ENCODE data around the gene EPB41L4A.

The EPB41L4A gene

GRCh38 chr5:112353678-112354077, 65.4 kb downstream of the EPB41L4A start:
- DNase-seq: no peak

- DNase-seq: no peak
Measured at GRCh38 chr5:112351225-112351624, 67.9 kb downstream of the EPB41L4A start.

- no peak for DNase-seq
Measured at GRCh38 chr5:112350626-112351025, 68.5 kb downstream of the EPB41L4A start.

GRCh38 chr5:112349371-112349770, 69.7 kb downstream of the EPB41L4A start:
- no peak for DNase-seq

GRCh38 chr5:112348915-112349314, 70.2 kb downstream of the EPB41L4A start:
- no peak for DNase-seq

- no peak for DNase-seq
Measured at GRCh38 chr5:112348387-112348786, 70.7 kb downstream of the EPB41L4A start.

GRCh38 chr5:112346411-112347044, 72.5 kb downstream of the EPB41L4A start:
- DNase-seq: no peak

- no peak for DNase-seq
Measured at GRCh38 chr5:112344540-112344939, 74.5 kb downstream of the EPB41L4A start.

- no peak for DNase-seq
Measured at GRCh38 chr5:112342389-112342788, 76.7 kb downstream of the EPB41L4A start.

GRCh38 chr5:112339761-112340160, 79.3 kb downstream of the EPB41L4A start:
- no peak for DNase-seq

GRCh38 chr5:112338681-112339337, 80.3 kb downstream of the EPB41L4A start:
- no peak for DNase-seq

- DNase-seq: no peak
Measured at GRCh38 chr5:112333331-112333781, 85.7 kb downstream of the EPB41L4A start.

GRCh38 chr5:112331892-112332291, 87.2 kb downstream of the EPB41L4A start:
- DNase-seq: no peak

GRCh38 chr5:112329419-112330090, 89.5 kb downstream of the EPB41L4A start:
- no peak for DNase-seq

- DNase-seq: no peak
Measured at GRCh38 chr5:112323166-112323565, 95.9 kb downstream of the EPB41L4A start.

GRCh38 chr5:112320408-112320807, 98.7 kb downstream of the EPB41L4A start:
- no peak for DNase-seq

GRCh38 chr5:112318346-112318745, 100.7 kb downstream of the EPB41L4A start:
- DNase-seq: no peak

GRCh38 chr5:112317866-112318265, 101.2 kb downstream of the EPB41L4A start:
- DNase-seq: no peak

- no peak for DNase-seq
Measured at GRCh38 chr5:112316731-112317130, 102.3 kb downstream of the EPB41L4A start.

- DNase-seq: no peak
Measured at GRCh38 chr5:112316006-112316405, 103.1 kb downstream of the EPB41L4A start.

- DNase-seq: no peak
Measured at GRCh38 chr5:112312295-112313275, 106.5 kb downstream of the EPB41L4A start.

- DNase-seq: no peak
Measured at GRCh38 chr5:112310746-112311145, 108.3 kb downstream of the EPB41L4A start.

- no peak for DNase-seq
Measured at GRCh38 chr5:112308608-112309007, 110.5 kb downstream of the EPB41L4A start.

Data from activated CD4-positive, alpha-beta T cell treated with anti-CD3 and anti-CD28 coated beads, Interleukin-2, amount 50 U/mL, for 1 hour (primary cell).